Type B pancreatic cell (in vitro differentiated cells): ENCODE measurements around the gene CORO1C. TPM values are rescaled to one million over a fixed set of nuclear protein-coding genes. Genes with fewer than 3 reads are reported as not detected.

Experiments
- DNase-seq: peaks from one replicate; pipeline ENCODE4 v3.0.0; 2021; ENCODE audit warnings: mixed read lengths; ENCODE audit not compliant: unreplicated experiment; ENCODE audit errors: extremely low spot score
- H3K27ac Mint-ChIP-seq: 2 replicates; pipeline ENCODE4 v1.8.0; 2021; ENCODE audit warnings: mild to moderate bottlenecking, mixed read lengths
- H3K27me3 Mint-ChIP-seq: 2 replicates; pipeline ENCODE4 v1.8.0; 2021; ENCODE audit warnings: mixed read lengths
- H3K36me3 Mint-ChIP-seq: 2 replicates; pipeline ENCODE4 v1.8.0; 2021; ENCODE audit warnings: mixed read lengths
- H3K4me1 Mint-ChIP-seq: one replicate; pipeline ENCODE4 v1.8.0; 2021; ENCODE audit warnings: mixed read lengths; ENCODE audit not compliant: unreplicated experiment
- H3K4me3 Mint-ChIP-seq: 2 replicates; pipeline ENCODE4 v1.8.0; 2021; ENCODE audit warnings: mild to moderate bottlenecking, mixed read lengths
- H3K9me3 Mint-ChIP-seq: 2 replicates; pipeline ENCODE4 v1.8.0; 2021; ENCODE audit warnings: mixed read lengths
- total RNA-seq: library from RNA; stranded (reverse); gene quantifications from 2 replicates; pipeline ENCODE4 v1.2.1, GENCODE V29; 2021; ENCODE audit warnings: low replicate concordance
- TF ChIP-seq, protein P1 (sequence below): fragments of 200-600 bp; sonication (generic); conservative IDR thresholded peaks from 2 replicates; pipeline ENCODE4 v1.5.0; 2021; ENCODE audit warnings: antibody characterized with exemption, mild to moderate bottlenecking

CORO1C gene
- total RNA-seq, 1 donor from 2014 or later = 103 TPM

DNA sequence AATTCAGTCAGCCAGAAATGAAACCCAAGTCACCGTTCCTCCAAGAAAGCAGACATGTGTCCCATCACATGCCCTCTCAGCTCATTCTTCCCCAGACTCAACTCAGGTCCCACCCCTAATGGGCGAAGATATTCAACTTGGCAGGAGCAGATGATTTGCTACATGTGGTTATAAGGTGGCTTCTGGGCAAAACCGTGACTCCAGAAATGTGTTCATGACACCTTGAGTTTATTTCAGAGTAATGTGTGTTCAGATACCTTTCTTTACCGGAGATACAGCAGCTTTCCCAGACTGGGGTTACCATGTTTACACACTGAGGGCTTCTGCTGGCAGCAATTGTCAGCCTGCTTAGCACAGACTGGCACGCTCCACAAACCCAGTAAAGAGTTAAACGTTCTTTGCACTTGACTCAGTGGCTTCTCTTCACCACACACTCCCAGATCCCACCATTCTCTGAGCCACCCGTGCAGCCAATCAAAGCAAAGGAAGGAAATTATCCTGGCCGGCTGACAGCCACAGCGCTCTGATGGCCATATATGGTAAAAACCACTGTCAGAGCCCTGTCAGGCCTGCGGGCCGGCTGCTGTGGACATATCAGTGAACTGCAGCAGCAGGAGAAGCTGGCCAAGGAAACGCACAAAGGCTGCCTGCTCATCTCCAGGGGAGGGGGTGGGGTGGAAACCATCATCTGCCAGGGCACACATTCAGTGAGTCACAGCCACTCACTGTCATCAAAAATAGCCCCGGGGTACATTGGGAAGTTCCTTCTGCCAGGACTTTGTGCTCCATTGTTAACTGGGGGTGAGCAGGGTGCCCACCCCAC lies 39.9 kb downstream of the CORO1C start:
- TF ChIP-seq, protein P1, sequence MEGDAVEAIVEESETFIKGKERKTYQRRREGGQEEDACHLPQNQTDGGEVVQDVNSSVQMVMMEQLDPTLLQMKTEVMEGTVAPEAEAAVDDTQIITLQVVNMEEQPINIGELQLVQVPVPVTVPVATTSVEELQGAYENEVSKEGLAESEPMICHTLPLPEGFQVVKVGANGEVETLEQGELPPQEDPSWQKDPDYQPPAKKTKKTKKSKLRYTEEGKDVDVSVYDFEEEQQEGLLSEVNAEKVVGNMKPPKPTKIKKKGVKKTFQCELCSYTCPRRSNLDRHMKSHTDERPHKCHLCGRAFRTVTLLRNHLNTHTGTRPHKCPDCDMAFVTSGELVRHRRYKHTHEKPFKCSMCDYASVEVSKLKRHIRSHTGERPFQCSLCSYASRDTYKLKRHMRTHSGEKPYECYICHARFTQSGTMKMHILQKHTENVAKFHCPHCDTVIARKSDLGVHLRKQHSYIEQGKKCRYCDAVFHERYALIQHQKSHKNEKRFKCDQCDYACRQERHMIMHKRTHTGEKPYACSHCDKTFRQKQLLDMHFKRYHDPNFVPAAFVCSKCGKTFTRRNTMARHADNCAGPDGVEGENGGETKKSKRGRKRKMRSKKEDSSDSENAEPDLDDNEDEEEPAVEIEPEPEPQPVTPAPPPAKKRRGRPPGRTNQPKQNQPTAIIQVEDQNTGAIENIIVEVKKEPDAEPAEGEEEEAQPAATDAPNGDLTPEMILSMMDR = peak; percentile 67
- peak; percentile 88 for DNase-seq
- H3K4me3 Mint-ChIP-seq = peak overlapping the region; percentile 78
- H3K27me3 Mint-ChIP-seq = no peaks in the 10 kb centered on the region
- no peaks in the 10 kb centered on the region for H3K9me3 Mint-ChIP-seq
- peak overlapping the region; percentile 98 for H3K27ac Mint-ChIP-seq
- peaks cover 54% of the 10 kb centered on the region for H3K4me1 Mint-ChIP-seq
- H3K36me3 Mint-ChIP-seq = peaks cover 9% of the 10 kb centered on the region

DNA sequence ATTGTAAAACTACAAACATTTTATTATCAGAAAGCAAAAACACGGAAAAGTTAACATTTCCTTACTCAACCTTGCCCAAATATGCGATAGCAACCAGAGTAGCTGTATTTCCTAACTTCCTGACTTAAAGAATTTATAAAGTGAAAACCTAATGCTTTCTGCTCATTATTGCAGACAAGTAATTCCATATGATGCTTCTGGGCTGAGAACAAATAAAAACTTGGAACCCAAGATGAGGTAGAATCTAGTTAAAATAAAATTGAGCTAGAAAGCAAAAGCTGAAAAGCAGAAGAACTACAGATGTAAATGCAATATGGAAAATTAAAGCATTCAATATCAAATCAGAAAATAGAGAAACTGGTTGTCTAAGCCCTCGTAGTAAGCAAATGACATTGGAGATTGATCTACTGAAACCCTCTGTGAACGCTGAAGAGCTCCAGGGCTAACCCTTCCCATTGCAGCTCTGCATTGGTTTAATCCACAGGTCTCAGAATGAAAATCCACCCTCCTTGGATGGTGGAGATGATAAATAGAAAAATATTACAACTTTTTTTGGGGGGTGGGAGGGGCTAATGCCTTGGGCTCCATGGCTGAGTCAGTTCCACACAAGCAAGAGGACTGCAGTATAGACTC lies 40.7 kb downstream of the CORO1C start:
- Mint-ChIP-seq H3K4me3 (peak overlapping the region; percentile 78), H3K4me1 (peaks cover 57% of the 10 kb centered on the region), H3K9me3 (no peaks in the 10 kb centered on the region), H3K36me3 (peaks cover 9% of the 10 kb centered on the region), H3K27ac (peak overlapping the region; percentile 98), H3K27me3 (no peaks in the 10 kb centered on the region)
- DNase-seq = no peak
- TF ChIP-seq, protein P1 = no peak

DNA sequence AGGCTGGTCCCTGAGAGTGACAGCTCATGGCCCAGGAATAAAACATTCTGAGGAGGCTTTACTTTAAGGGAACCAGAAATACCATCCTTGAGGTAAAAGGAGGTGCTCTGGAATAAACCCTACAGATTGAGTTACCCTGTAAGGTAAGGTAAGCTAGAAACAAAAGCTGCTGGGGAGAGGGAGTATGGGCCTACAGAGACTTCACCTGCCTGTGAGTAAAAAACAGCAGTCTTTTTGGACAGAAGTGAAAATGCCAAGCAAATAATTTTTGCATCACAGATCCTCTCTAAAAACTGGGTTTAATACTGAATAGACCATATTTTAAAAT lies 41.2 kb downstream of the CORO1C start:
- DNase-seq = no peak
- TF ChIP-seq, protein P1 = no peak
- no peaks in the 10 kb centered on the region for H3K9me3 Mint-ChIP-seq
- peak overlapping the region; percentile 98 for H3K27ac Mint-ChIP-seq
- peak overlapping the region; percentile 78 for H3K4me3 Mint-ChIP-seq
- H3K4me1 Mint-ChIP-seq = peaks cover 62% of the 10 kb centered on the region
- H3K27me3 Mint-ChIP-seq = no peaks in the 10 kb centered on the region
- peaks cover 5% of the 10 kb centered on the region for H3K36me3 Mint-ChIP-seq

DNA sequence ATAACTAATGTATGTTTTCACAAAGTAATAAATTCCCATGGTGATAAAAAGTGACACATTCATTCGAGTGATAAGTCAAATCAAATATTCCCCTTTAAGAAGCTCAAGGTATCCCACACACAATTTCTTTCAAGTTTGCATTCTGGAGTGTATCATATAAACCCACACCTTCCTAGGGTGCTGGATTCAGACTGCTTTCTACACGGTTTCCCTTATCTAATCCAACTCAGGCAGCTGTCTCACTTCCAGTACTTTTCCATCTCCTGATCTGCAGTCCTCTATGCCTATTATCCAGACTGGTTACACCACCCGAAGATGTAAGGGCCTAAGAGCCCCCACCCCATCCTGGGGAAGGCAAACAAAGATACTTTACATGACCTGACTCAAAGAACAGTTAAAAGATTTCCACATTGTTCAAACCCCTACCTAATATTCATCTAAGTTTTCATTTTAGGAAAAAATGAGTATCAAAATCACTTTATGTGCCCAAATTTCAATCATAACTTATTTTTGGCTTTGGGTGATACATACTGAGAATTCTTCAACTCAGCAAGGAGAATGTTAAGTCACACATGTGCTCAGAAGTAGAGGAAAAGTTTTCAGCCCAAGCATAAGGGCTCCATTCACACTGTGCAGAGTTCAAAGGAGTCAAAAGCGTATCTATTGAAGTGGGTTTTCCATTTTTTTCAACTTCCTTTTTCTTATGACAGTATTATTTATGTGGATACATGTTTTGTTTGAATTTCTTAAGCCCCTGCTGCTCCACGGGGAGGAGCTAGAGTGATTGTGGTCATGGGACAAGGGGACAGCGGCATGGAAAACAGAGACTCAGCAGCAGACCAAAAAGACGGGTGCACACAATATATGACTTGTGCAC lies 41.8 kb downstream of the CORO1C start:
- TF ChIP-seq, protein P1 = no peak
- Mint-ChIP-seq H3K27me3 (no peaks in the 10 kb centered on the region), H3K4me1 (peaks cover 67% of the 10 kb centered on the region), H3K9me3 (no peaks in the 10 kb centered on the region), H3K27ac (peak overlapping the region; percentile 98), H3K4me3 (peak overlapping the region; percentile 78), H3K36me3 (peaks cover 4% of the 10 kb centered on the region)
- DNase-seq = no peak

DNA sequence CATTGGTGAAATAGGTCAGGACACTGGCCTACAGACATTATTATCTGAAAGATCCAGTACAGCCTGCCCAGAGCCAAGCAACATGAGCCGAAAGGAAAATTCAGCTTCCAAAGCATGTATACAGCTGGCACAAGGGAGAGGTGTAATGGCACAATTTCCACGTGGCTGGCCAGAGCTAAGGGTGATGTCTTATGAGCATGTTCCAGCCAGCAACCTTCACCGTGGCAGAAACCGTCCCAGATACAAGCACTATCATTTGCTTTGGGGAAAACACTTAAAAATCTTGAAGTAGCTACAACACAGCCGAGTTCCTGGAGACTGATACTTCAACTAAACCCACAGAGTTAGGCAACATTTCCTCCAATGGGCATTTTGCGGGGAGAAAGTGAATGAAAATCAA lies 44.5 kb downstream of the CORO1C start:
- Mint-ChIP-seq H3K4me1 (peaks cover 57% of the 10 kb centered on the region), H3K27me3 (no peaks in the 10 kb centered on the region), H3K36me3 (no peaks in the 10 kb centered on the region), H3K4me3 (no peak overlapping the region), H3K9me3 (no peaks in the 10 kb centered on the region), H3K27ac (peak overlapping the region; percentile 39)
- DNase-seq = no peak
- TF ChIP-seq, protein P1 = no peak
